HG03354 (cell line): ENCODE measurements around the gene DAB1.

ENCODE experiments used
- ATAC-seq: cut with Tn5 transposase; IDR thresholded peaks from one replicate; pipeline ENCODE4 v1.9.1; 2021; ENCODE audit warnings: mild to moderate bottlenecking; ENCODE audit not compliant: unreplicated experiment, poor library complexity, severe bottlenecking

The DAB1 gene

GRCh38 chr1:57420981-57421785 lies 2.7 kb downstream of the DAB1 start:
- ATAC-seq, result no peak

GRCh38 chr1:57418971-57419370 lies 4.9 kb downstream of the DAB1 start:
- no peak for ATAC-seq

GRCh38 chr1:57411262-57411661 lies 12.6 kb downstream of the DAB1 start:
- no peak for ATAC-seq

- ATAC-seq, result no peak
Observed at GRCh38 chr1:57410508-57410907, 13.4 kb downstream of the DAB1 start.

GRCh38 chr1:57407928-57408327 lies 15.9 kb downstream of the DAB1 start:
- ATAC-seq, result no peak

GRCh38 chr1:57406428-57406970 lies 17.4 kb downstream of the DAB1 start:
- no peak for ATAC-seq

- no peak for ATAC-seq
Observed at GRCh38 chr1:57404884-57405283, 19.0 kb downstream of the DAB1 start.

GRCh38 chr1:57403201-57403600 lies 20.7 kb downstream of the DAB1 start:
- no peak for ATAC-seq

GRCh38 chr1:57401671-57402070 lies 22.2 kb downstream of the DAB1 start:
- ATAC-seq, result no peak

GRCh38 chr1:57400048-57400447 lies 23.8 kb downstream of the DAB1 start:
- no peak for ATAC-seq

GRCh38 chr1:57393058-57393584 lies 30.7 kb downstream of the DAB1 start:
- no peak for ATAC-seq

GRCh38 chr1:57385336-57385735 lies 38.5 kb downstream of the DAB1 start:
- ATAC-seq, result no peak

GRCh38 chr1:57384901-57385300 lies 39.0 kb downstream of the DAB1 start:
- ATAC-seq, result no peak

GRCh38 chr1:57384284-57384683 lies 39.6 kb downstream of the DAB1 start:
- ATAC-seq, result no peak

- ATAC-seq, result no peak
Observed at GRCh38 chr1:57381871-57382270, 42.0 kb downstream of the DAB1 start.

GRCh38 chr1:57381426-57381825 lies 42.4 kb downstream of the DAB1 start:
- no peak for ATAC-seq

- ATAC-seq, result no peak
Observed at GRCh38 chr1:57380923-57381322, 42.9 kb downstream of the DAB1 start.

- no peak for ATAC-seq
Observed at GRCh38 chr1:57378534-57378933, 45.3 kb downstream of the DAB1 start.

GRCh38 chr1:57377339-57378139 lies 46.3 kb downstream of the DAB1 start:
- no peak for ATAC-seq

GRCh38 chr1:57376041-57376440 lies 47.8 kb downstream of the DAB1 start:
- ATAC-seq, result no peak

GRCh38 chr1:57369889-57370288 lies 54.0 kb downstream of the DAB1 start:
- no peak for ATAC-seq
